Measurements from ENCODE around the gene B3GNT7.

Gene B3GNT7

DNA sequence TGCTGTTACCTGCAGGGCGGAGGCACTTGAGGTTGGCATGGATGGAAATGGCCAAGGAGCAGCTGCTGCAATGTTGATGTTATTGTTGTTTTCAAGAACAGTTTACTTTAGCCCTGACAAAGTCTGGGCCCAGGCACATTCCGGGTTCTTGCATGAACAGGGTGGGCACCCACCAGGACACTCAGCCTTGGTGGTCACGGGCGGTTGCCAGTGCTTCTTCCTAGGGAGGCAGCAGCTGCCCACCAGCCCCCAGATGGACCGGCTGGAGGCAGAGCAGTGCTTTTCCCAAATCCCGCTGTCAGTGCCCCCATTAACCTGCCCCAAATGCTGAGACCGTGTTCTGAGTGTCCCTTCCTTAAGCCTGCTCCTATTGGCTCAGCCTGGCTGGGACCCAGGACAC, 38.5 kb upstream of the B3GNT7 start:
- no peaks in the 10 kb centered on the region for H3K79me2 ChIP-seq (ENCODE audit: insufficient read depth, low read length)
- no peaks in the 10 kb centered on the region for H3K36me3 ChIP-seq (ENCODE audit: low read length)
- H2AFZ ChIP-seq (ENCODE audit: low read depth, low read length, severe bottlenecking) = no peak overlapping the region
- no peaks in the 10 kb centered on the region for H3K9me2 ChIP-seq (replicated peaks; ENCODE audit: insufficient read depth, low read length)
- H4K20me1 ChIP-seq (ENCODE audit: low read depth, low read length) = no peaks in the 10 kb centered on the region
- no peak overlapping the region for H3K4me2 ChIP-seq (ENCODE audit: low read depth, low read length, poor library complexity, severe bottlenecking)
- no peak overlapping the region for H3K9ac ChIP-seq (ENCODE audit: low read length)
- H3K9me3 ChIP-seq (ENCODE audit: insufficient read depth, low read length) = no peaks in the 10 kb centered on the region
- TF ChIP-seq EZH2phosphoT487 (conservative IDR thresholded peaks at IDR 0.05; ENCODE audit: low read length) = no peak
- TF ChIP-seq, protein P1, sequence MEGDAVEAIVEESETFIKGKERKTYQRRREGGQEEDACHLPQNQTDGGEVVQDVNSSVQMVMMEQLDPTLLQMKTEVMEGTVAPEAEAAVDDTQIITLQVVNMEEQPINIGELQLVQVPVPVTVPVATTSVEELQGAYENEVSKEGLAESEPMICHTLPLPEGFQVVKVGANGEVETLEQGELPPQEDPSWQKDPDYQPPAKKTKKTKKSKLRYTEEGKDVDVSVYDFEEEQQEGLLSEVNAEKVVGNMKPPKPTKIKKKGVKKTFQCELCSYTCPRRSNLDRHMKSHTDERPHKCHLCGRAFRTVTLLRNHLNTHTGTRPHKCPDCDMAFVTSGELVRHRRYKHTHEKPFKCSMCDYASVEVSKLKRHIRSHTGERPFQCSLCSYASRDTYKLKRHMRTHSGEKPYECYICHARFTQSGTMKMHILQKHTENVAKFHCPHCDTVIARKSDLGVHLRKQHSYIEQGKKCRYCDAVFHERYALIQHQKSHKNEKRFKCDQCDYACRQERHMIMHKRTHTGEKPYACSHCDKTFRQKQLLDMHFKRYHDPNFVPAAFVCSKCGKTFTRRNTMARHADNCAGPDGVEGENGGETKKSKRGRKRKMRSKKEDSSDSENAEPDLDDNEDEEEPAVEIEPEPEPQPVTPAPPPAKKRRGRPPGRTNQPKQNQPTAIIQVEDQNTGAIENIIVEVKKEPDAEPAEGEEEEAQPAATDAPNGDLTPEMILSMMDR (IDR thresholded peaks at IDR 0.05; ENCODE audit: insufficient read depth, low read length, poor library complexity, severe bottlenecking) = no peak
- H3K27me3 ChIP-seq (ENCODE audit: low read length) = no peaks in the 10 kb centered on the region
- H3F3A ChIP-seq (ENCODE audit: insufficient read depth) = peaks cover 4% of the 10 kb centered on the region; the same call in 1 of the 2 replicates
- no peak overlapping the region for H3K4me3 ChIP-seq (ENCODE audit: insufficient read depth, low read length, poor library complexity, severe bottlenecking)
- H3K27ac ChIP-seq (ENCODE audit: low read depth, low read length) = no peak overlapping the region

DNA sequence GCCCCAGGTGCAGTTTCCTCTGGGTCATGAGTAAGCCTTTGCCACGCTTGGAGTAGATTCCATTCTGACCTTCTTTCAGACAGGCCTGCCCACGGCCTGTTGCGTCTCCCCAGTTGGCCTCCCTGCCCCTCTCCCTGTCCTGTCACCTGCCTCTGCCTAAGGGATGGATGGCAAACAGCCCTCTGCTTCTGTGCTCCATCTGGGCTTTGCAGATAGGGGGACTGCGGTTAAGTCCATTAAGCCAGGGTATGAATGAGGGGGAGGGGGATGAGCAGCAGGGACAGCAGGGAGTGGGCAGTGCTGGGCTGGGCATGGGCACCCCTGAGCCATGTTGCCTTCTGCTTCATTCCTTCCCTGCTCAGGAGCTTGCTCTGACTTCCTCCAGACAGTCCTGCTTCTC, 37.6 kb upstream of the B3GNT7 start:
- Histone ChIP-seq H3K9me2 (replicated peaks; ENCODE audit: insufficient read depth, low read length) (no peaks in the 10 kb centered on the region), H3K27ac (ENCODE audit: low read depth, low read length) (no peak overlapping the region), H3K9ac (ENCODE audit: low read length) (no peak overlapping the region), H3F3A (ENCODE audit: insufficient read depth) (peaks cover 4% of the 10 kb centered on the region; the same call in 1 of the 2 replicates), H3K79me2 (ENCODE audit: insufficient read depth, low read length) (no peaks in the 10 kb centered on the region), H3K27me3 (ENCODE audit: low read length) (no peaks in the 10 kb centered on the region), H3K36me3 (ENCODE audit: low read length) (no peaks in the 10 kb centered on the region), H4K20me1 (ENCODE audit: low read depth, low read length) (no peaks in the 10 kb centered on the region), H2AFZ (ENCODE audit: low read depth, low read length, severe bottlenecking) (no peak overlapping the region), H3K9me3 (ENCODE audit: insufficient read depth, low read length) (no peaks in the 10 kb centered on the region), H3K4me3 (ENCODE audit: insufficient read depth, low read length, poor library complexity, severe bottlenecking) (no peak overlapping the region), H3K4me2 (ENCODE audit: low read depth, low read length, poor library complexity, severe bottlenecking) (no peak overlapping the region)
- TF ChIP-seq EZH2phosphoT487 (conservative IDR thresholded peaks at IDR 0.05; ENCODE audit: low read length) = no peak
- TF ChIP-seq, protein P1 (IDR thresholded peaks at IDR 0.05; ENCODE audit: insufficient read depth, low read length, poor library complexity, severe bottlenecking) = no peak

GRCh38 chr2:231359441-231359840, 36.1 kb upstream of the B3GNT7 start:
- H2AFZ ChIP-seq (ENCODE audit: low read depth, low read length, severe bottlenecking) = no peak overlapping the region
- peaks cover 4% of the 10 kb centered on the region; the same call in 1 of the 2 replicates for H3F3A ChIP-seq (ENCODE audit: insufficient read depth)
- no peaks in the 10 kb centered on the region for H3K9me2 ChIP-seq (replicated peaks; ENCODE audit: insufficient read depth, low read length)
- H3K27me3 ChIP-seq (ENCODE audit: low read length) = no peaks in the 10 kb centered on the region
- H4K20me1 ChIP-seq (ENCODE audit: low read depth, low read length) = no peaks in the 10 kb centered on the region
- H3K79me2 ChIP-seq (ENCODE audit: insufficient read depth, low read length) = no peaks in the 10 kb centered on the region
- TF ChIP-seq, protein P1 (IDR thresholded peaks at IDR 0.05; ENCODE audit: insufficient read depth, low read length, poor library complexity, severe bottlenecking) = no peak
- TF ChIP-seq EZH2phosphoT487 (conservative IDR thresholded peaks at IDR 0.05; ENCODE audit: low read length) = no peak
- no peak overlapping the region for H3K4me3 ChIP-seq (ENCODE audit: insufficient read depth, low read length, poor library complexity, severe bottlenecking)
- H3K9me3 ChIP-seq (ENCODE audit: insufficient read depth, low read length) = no peaks in the 10 kb centered on the region
- H3K4me2 ChIP-seq (ENCODE audit: low read depth, low read length, poor library complexity, severe bottlenecking) = no peak overlapping the region
- no peak overlapping the region for H3K9ac ChIP-seq (ENCODE audit: low read length)
- H3K27ac ChIP-seq (ENCODE audit: low read depth, low read length) = no peak overlapping the region
- H3K36me3 ChIP-seq (ENCODE audit: low read length) = no peaks in the 10 kb centered on the region
